IPS DF 19.7 (cell line): Measurements from ENCODE around the gene COL17A1.

Experiments used
- DNase-seq: peaks from one replicate; pipeline ENCODE4 v3.0.0-alpha.2; 2013; ENCODE audit warnings: low read depth, low spot score

COL17A1 gene

GRCh38 chr10:104033966-104034365, 51.7 kb downstream of the COL17A1 start:
- DNase-seq: no peak

GRCh38 chr10:104033401-104033930, 52.2 kb downstream of the COL17A1 start:
- no peak for DNase-seq

GRCh38 chr10:104032144-104032775, 53.4 kb downstream of the COL17A1 start:
- no peak for DNase-seq

- no peak for DNase-seq
Measured at GRCh38 chr10:104031631-104032030, 54.0 kb downstream of the COL17A1 start.

GRCh38 chr10:104029521-104029860, 56.2 kb downstream of the COL17A1 start:
- no peak for DNase-seq

GRCh38 chr10:104028823-104029520, 56.7 kb downstream of the COL17A1 start:
- no peak for DNase-seq

GRCh38 chr10:104028146-104028545, 57.5 kb downstream of the COL17A1 start:
- peak; percentile 15 for DNase-seq

- no peak for DNase-seq
Measured at GRCh38 chr10:104026762-104027161, 58.9 kb downstream of the COL17A1 start.

GRCh38 chr10:104025524-104025923, 60.2 kb downstream of the COL17A1 start:
- DNase-seq: no peak

- no peak for DNase-seq
Measured at GRCh38 chr10:104022026-104022425, 63.7 kb downstream of the COL17A1 start.

- no peak for DNase-seq
Measured at GRCh38 chr10:104021246-104021645, 64.4 kb downstream of the COL17A1 start.

- no peak for DNase-seq
Measured at GRCh38 chr10:104020020-104020419, 65.7 kb downstream of the COL17A1 start.

- no peak for DNase-seq
Measured at GRCh38 chr10:104018471-104018870, 67.2 kb downstream of the COL17A1 start.

- no peak for DNase-seq
Measured at GRCh38 chr10:104016661-104017060, 69.0 kb downstream of the COL17A1 start.

- no peak for DNase-seq
Measured at GRCh38 chr10:104014176-104014575, 71.5 kb downstream of the COL17A1 start.

- DNase-seq: no peak
Measured at GRCh38 chr10:104013489-104013888, 72.2 kb downstream of the COL17A1 start.

GRCh38 chr10:104011904-104012303, 73.8 kb downstream of the COL17A1 start:
- no peak for DNase-seq

GRCh38 chr10:104005172-104005863, 80.4 kb downstream of the COL17A1 start:
- DNase-seq: no peak

- no peak for DNase-seq
Measured at GRCh38 chr10:104002911-104003310, 82.8 kb downstream of the COL17A1 start.

GRCh38 chr10:103998805-103999204, 86.9 kb downstream of the COL17A1 start:
- DNase-seq: no peak

- no peak for DNase-seq
Measured at GRCh38 chr10:103995134-103995533, 90.5 kb downstream of the COL17A1 start.

- no peak for DNase-seq
Measured at GRCh38 chr10:103991393-103992128, 94.1 kb downstream of the COL17A1 start.
